NCI-H1417 (cell line): ENCODE data around the gene NR3C2.

Experiments used
- DNase-seq, 3 experiments: peaks; one replicate each; lab custom pipeline; 2025; lab: John Stamatoyannopoulos, UW

Gene NR3C2

GRCh38 chr4:148263802-148264201 is 178.4 kb downstream of the NR3C2 start:
- DNase-seq: no peak

GRCh38 chr4:148263127-148263526 is 179.1 kb downstream of the NR3C2 start:
- DNase-seq: no peak

- DNase-seq: no peak
These were observed 180.4 kb downstream of the NR3C2 start for GRCh38 chr4:148261848-148262247.

- no peak for DNase-seq
These were observed 182.4 kb downstream of the NR3C2 start for GRCh38 chr4:148259841-148260240.

- DNase-seq: no peak
These were observed 183.7 kb downstream of the NR3C2 start for GRCh38 chr4:148258535-148258934.

- DNase-seq: no peak
These were observed 186.9 kb downstream of the NR3C2 start for GRCh38 chr4:148255344-148255720.

GRCh38 chr4:148254621-148255343 is 187.4 kb downstream of the NR3C2 start:
- DNase-seq: no peak

GRCh38 chr4:148253768-148254167 is 188.4 kb downstream of the NR3C2 start:
- DNase-seq: no peak

GRCh38 chr4:148248824-148249223 is 193.4 kb downstream of the NR3C2 start:
- DNase-seq: no peak

GRCh38 chr4:148245015-148245414 is 197.2 kb downstream of the NR3C2 start:
- DNase-seq: no peak

GRCh38 chr4:148243837-148244236 is 198.4 kb downstream of the NR3C2 start:
- DNase-seq: no peak

- no peak for DNase-seq
These were observed 202.0 kb downstream of the NR3C2 start for GRCh38 chr4:148240241-148240640.

GRCh38 chr4:148239494-148239985 is 202.7 kb downstream of the NR3C2 start:
- DNase-seq: peak in 1 of 3 experiments; percentile 8

GRCh38 chr4:148238811-148239493 is 203.3 kb downstream of the NR3C2 start:
- DNase-seq: no peak

- DNase-seq: no peak
These were observed 204.1 kb downstream of the NR3C2 start for GRCh38 chr4:148238086-148238485.

GRCh38 chr4:148235809-148236208 is 206.4 kb downstream of the NR3C2 start:
- no peak for DNase-seq

GRCh38 chr4:148229798-148230197 is 212.4 kb downstream of the NR3C2 start:
- DNase-seq: no peak

- no peak for DNase-seq
These were observed 213.2 kb downstream of the NR3C2 start for GRCh38 chr4:148229028-148229427.

GRCh38 chr4:148227147-148227546 is 215.1 kb downstream of the NR3C2 start:
- no peak for DNase-seq

- no peak for DNase-seq
These were observed 215.9 kb downstream of the NR3C2 start for GRCh38 chr4:148226341-148226740.

- DNase-seq: no peak
These were observed 216.6 kb downstream of the NR3C2 start for GRCh38 chr4:148225639-148226038.

GRCh38 chr4:148224476-148224875 is 217.7 kb downstream of the NR3C2 start:
- no peak for DNase-seq

GRCh38 chr4:148222991-148223660 is 219.1 kb downstream of the NR3C2 start:
- no peak for DNase-seq
